Measurements from ENCODE around the gene FOXO1. TPM values are rescaled to one million over a fixed set of nuclear protein-coding genes. Genes with fewer than 3 reads are reported as not detected.

FOXO1 gene
- total RNA-seq, 1 experiment from 2014 or later: 24.3 TPM

GRCh38 chr13:40527914-40528313, 138.5 kb downstream of the FOXO1 start:
- no peak for DNase-seq
- no peak overlapping the region for H3K4me3 ChIP-seq (ENCODE audit: insufficient read depth, low read depth, low read length)
- no peaks in the 10 kb centered on the region for H3K27me3 ChIP-seq (ENCODE audit: control insufficient read depth, insufficient read depth, low read length)

GRCh38 chr13:40522282-40522681, 144.2 kb downstream of the FOXO1 start:
- no peak for DNase-seq
- H3K27me3 ChIP-seq (ENCODE audit: control insufficient read depth, insufficient read depth, low read length): no peaks in the 10 kb centered on the region
- H3K4me3 ChIP-seq (ENCODE audit: insufficient read depth, low read depth, low read length): no peak overlapping the region
- H3K36me3 ChIP-seq (replicated peaks; ENCODE audit: control insufficient read depth, insufficient read depth, low read length): no peaks in the 10 kb centered on the region

More at GRCh38 chr13:40527914-40528313, 138.5 kb downstream of the FOXO1 start:
- no peaks in the 10 kb centered on the region for H3K36me3 ChIP-seq (replicated peaks; ENCODE audit: control insufficient read depth, insufficient read depth, low read length)

- H3K4me3 ChIP-seq (ENCODE audit: insufficient read depth, low read depth, low read length): no peak overlapping the region
- no peaks in the 10 kb centered on the region for H3K36me3 ChIP-seq (replicated peaks; ENCODE audit: control insufficient read depth, insufficient read depth, low read length)
- DNase-seq: no peak
- H3K27me3 ChIP-seq (ENCODE audit: control insufficient read depth, insufficient read depth, low read length): no peaks in the 10 kb centered on the region
Observed at GRCh38 chr13:40520916-40521315, 145.5 kb downstream of the FOXO1 start.

- Histone ChIP-seq H3K4me3 (ENCODE audit: insufficient read depth, low read depth, low read length) (no peak overlapping the region), H3K27me3 (ENCODE audit: control insufficient read depth, insufficient read depth, low read length) (no peaks in the 10 kb centered on the region), H3K36me3 (replicated peaks; ENCODE audit: control insufficient read depth, insufficient read depth, low read length) (no peaks in the 10 kb centered on the region)
- no peak for DNase-seq
Observed at GRCh38 chr13:40519637-40520036, 146.8 kb downstream of the FOXO1 start.

- H3K4me3 ChIP-seq (ENCODE audit: insufficient read depth, low read depth, low read length): no peak overlapping the region
- no peak for DNase-seq
- no peaks in the 10 kb centered on the region for H3K27me3 ChIP-seq (ENCODE audit: control insufficient read depth, insufficient read depth, low read length)
- no peaks in the 10 kb centered on the region for H3K36me3 ChIP-seq (replicated peaks; ENCODE audit: control insufficient read depth, insufficient read depth, low read length)
Observed at GRCh38 chr13:40518481-40518882, 148.0 kb downstream of the FOXO1 start.

GRCh38 chr13:40517486-40518480, 148.7 kb downstream of the FOXO1 start:
- DNase-seq: no peak
- no peak overlapping the region for H3K4me3 ChIP-seq (ENCODE audit: insufficient read depth, low read depth, low read length)
- H3K36me3 ChIP-seq (replicated peaks; ENCODE audit: control insufficient read depth, insufficient read depth, low read length): no peaks in the 10 kb centered on the region
- no peaks in the 10 kb centered on the region for H3K27me3 ChIP-seq (ENCODE audit: control insufficient read depth, insufficient read depth, low read length)

- DNase-seq: no peak
- no peaks in the 10 kb centered on the region for H3K36me3 ChIP-seq (replicated peaks; ENCODE audit: control insufficient read depth, insufficient read depth, low read length)
- no peak overlapping the region for H3K4me3 ChIP-seq (ENCODE audit: insufficient read depth, low read depth, low read length)
- H3K27me3 ChIP-seq (ENCODE audit: control insufficient read depth, insufficient read depth, low read length): no peaks in the 10 kb centered on the region
Observed at GRCh38 chr13:40515702-40516101, 150.7 kb downstream of the FOXO1 start.

- Histone ChIP-seq H3K4me3 (ENCODE audit: insufficient read depth, low read depth, low read length) (no peak overlapping the region), H3K36me3 (replicated peaks; ENCODE audit: control insufficient read depth, insufficient read depth, low read length) (no peaks in the 10 kb centered on the region), H3K27me3 (ENCODE audit: control insufficient read depth, insufficient read depth, low read length) (no peaks in the 10 kb centered on the region)
- DNase-seq: no peak
Observed at GRCh38 chr13:40514802-40515201, 151.6 kb downstream of the FOXO1 start.

- no peaks in the 10 kb centered on the region for H3K36me3 ChIP-seq (replicated peaks; ENCODE audit: control insufficient read depth, insufficient read depth, low read length)
- DNase-seq: no peak
- H3K4me3 ChIP-seq (ENCODE audit: insufficient read depth, low read depth, low read length): no peak overlapping the region
- no peaks in the 10 kb centered on the region for H3K27me3 ChIP-seq (ENCODE audit: control insufficient read depth, insufficient read depth, low read length)
Observed at GRCh38 chr13:40509876-40510275, 156.6 kb downstream of the FOXO1 start.

GRCh38 chr13:40508767-40509342, 157.6 kb downstream of the FOXO1 start:
- H3K36me3 ChIP-seq (replicated peaks; ENCODE audit: control insufficient read depth, insufficient read depth, low read length): no peaks in the 10 kb centered on the region
- no peak overlapping the region for H3K4me3 ChIP-seq (ENCODE audit: insufficient read depth, low read depth, low read length)
- no peaks in the 10 kb centered on the region for H3K27me3 ChIP-seq (ENCODE audit: control insufficient read depth, insufficient read depth, low read length)
- DNase-seq: no peak

- Histone ChIP-seq H3K27me3 (ENCODE audit: control insufficient read depth, insufficient read depth, low read length) (no peaks in the 10 kb centered on the region), H3K36me3 (replicated peaks; ENCODE audit: control insufficient read depth, insufficient read depth, low read length) (no peaks in the 10 kb centered on the region), H3K4me3 (ENCODE audit: insufficient read depth, low read depth, low read length) (no peak overlapping the region)
- DNase-seq: no peak
Observed at GRCh38 chr13:40508127-40508526, 158.3 kb downstream of the FOXO1 start.

GRCh38 chr13:40506592-40507446, 159.6 kb downstream of the FOXO1 start:
- Histone ChIP-seq H3K4me3 (ENCODE audit: insufficient read depth, low read depth, low read length) (no peak overlapping the region), H3K36me3 (replicated peaks; ENCODE audit: control insufficient read depth, insufficient read depth, low read length) (no peaks in the 10 kb centered on the region), H3K27me3 (ENCODE audit: control insufficient read depth, insufficient read depth, low read length) (no peaks in the 10 kb centered on the region)
- DNase-seq: no peak

Measured in H7 (cell line).